Fibroblast of lung (primary cell): ENCODE data around the gene RBM22.

Experiments
- EZH2 ChIP-seq: IDR thresholded peaks from 2 replicates; pipeline ENCODE4 v1.5.1; 2012; ENCODE audit warnings: low read length, control low read depth, mild to moderate bottlenecking; ENCODE audit errors: missing control alignments
- TF ChIP-seq, protein P1 (sequence below), 2 donors: IDR thresholded peaks in 1 of 2; conservative IDR thresholded peaks in 1 of 2; 1 replicate in 1 of 2; 2 replicates in 1 of 2; pipeline ENCODE4 v1.5.1; 2011 to 2012; ENCODE audit warnings: low read length in 2 of 2, control low read depth in 1 of 2, inconsistent platforms in 1 of 2, low read depth in 1 of 2, mild to moderate bottlenecking in 1 of 2

DNA sequence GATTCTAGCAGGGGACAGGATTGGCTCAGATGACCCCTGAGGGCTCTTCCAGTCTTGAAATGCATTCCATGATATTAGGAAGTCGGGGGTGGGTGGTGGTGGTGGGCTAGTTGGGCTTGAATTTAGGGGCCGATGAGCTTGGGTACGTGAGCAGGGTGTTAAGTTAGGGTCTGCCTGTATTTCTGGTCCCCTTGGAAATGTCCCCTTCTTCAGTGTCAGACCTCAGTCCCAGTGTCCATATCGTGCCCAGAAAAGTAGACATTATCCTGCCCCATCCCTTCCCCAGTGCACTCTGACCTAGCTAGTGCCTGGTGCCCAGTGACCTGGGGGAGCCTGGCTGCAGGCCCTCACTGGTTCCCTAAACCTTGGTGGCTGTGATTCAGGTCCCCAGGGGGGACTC is 42.7 kb downstream of the RBM22 start:
- TF ChIP-seq, protein P1, sequence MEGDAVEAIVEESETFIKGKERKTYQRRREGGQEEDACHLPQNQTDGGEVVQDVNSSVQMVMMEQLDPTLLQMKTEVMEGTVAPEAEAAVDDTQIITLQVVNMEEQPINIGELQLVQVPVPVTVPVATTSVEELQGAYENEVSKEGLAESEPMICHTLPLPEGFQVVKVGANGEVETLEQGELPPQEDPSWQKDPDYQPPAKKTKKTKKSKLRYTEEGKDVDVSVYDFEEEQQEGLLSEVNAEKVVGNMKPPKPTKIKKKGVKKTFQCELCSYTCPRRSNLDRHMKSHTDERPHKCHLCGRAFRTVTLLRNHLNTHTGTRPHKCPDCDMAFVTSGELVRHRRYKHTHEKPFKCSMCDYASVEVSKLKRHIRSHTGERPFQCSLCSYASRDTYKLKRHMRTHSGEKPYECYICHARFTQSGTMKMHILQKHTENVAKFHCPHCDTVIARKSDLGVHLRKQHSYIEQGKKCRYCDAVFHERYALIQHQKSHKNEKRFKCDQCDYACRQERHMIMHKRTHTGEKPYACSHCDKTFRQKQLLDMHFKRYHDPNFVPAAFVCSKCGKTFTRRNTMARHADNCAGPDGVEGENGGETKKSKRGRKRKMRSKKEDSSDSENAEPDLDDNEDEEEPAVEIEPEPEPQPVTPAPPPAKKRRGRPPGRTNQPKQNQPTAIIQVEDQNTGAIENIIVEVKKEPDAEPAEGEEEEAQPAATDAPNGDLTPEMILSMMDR (conservative IDR thresholded peaks at IDR 0.05 in 1 of 2, IDR thresholded peaks at IDR 0.05 in 1 of 2; ENCODE audit: low read depth in 1 of 2, low read length in 2 of 2), result no peak
- TF ChIP-seq EZH2, result no peak
